IPS-18a (cell line): ENCODE measurements around the gene STAC.

Experiments
- H3K27ac ChIP-seq: one replicate; pipeline ENCODE4 v1.5.1; 2013; ENCODE audit warnings: low read length
- H3K27me3 ChIP-seq: one replicate; pipeline ENCODE4 v1.6.1; 2013; ENCODE audit warnings: mild to moderate bottlenecking, low read length; ENCODE audit not compliant: control insufficient read depth, insufficient read depth
- H3K36me3 ChIP-seq: one replicate; pipeline ENCODE4 v1.6.1; 2013; ENCODE audit warnings: low read depth, low read length; ENCODE audit not compliant: control insufficient read depth
- H3K4me1 ChIP-seq: one replicate; pipeline ENCODE4 v1.6.1; 2013; ENCODE audit warnings: low read depth, low read length; ENCODE audit not compliant: control insufficient read depth
- H3K4me3 ChIP-seq: one replicate; pipeline ENCODE4 v1.5.1; 2013; ENCODE audit warnings: low read length
- H3K9ac ChIP-seq: one replicate; pipeline ENCODE4 v1.6.1; 2013; ENCODE audit warnings: mild to moderate bottlenecking, low read length, moderate library complexity
- H3K9me3 ChIP-seq: one replicate; pipeline ENCODE4 v1.6.1; 2013; ENCODE audit warnings: low read depth, low read length; ENCODE audit not compliant: control insufficient read depth

The STAC gene

GRCh38 chr3:36380221-36381031, at the start of gene STAC:
Gene STAC, plus strand, starts transcription at chr3:36380504. Its CDS starts 140 bp downstream, at chr3:36380644.
- Histone ChIP-seq H3K27me3 (peaks cover 24% of the 10 kb centered on the region), H3K4me3 (peak within 1 kb of the TSS; percentile 82), H3K27ac (no peak within 1 kb of the TSS), H3K36me3 (no peaks in the 10 kb centered on the region), H3K4me1 (peaks cover 14% of the 10 kb centered on the region), H3K9me3 (no peaks in the 10 kb centered on the region), H3K9ac (peak within 1 kb of the TSS; percentile 64)

- Histone ChIP-seq H3K9ac (no peak overlapping the region), H3K4me3 (no peak overlapping the region), H3K9me3 (no peaks in the 10 kb centered on the region), H3K4me1 (peaks cover 7% of the 10 kb centered on the region), H3K27ac (no peak overlapping the region), H3K36me3 (no peaks in the 10 kb centered on the region), H3K27me3 (no peaks in the 10 kb centered on the region)
Measured at GRCh38 chr3:36332139-36332538, 48.2 kb upstream of the STAC start.

GRCh38 chr3:36362216-36362615, 18.1 kb upstream of the STAC start:
- Histone ChIP-seq H3K36me3 (no peaks in the 10 kb centered on the region), H3K9ac (no peak overlapping the region), H3K27me3 (no peaks in the 10 kb centered on the region)

GRCh38 chr3:36362973-36363372, 17.3 kb upstream of the STAC start:
- no peaks in the 10 kb centered on the region for H3K9me3 ChIP-seq
- H3K4me1 ChIP-seq: peaks cover 8% of the 10 kb centered on the region
- H3K9ac ChIP-seq: no peak overlapping the region
- no peak overlapping the region for H3K27ac ChIP-seq
- no peak overlapping the region for H3K4me3 ChIP-seq
- H3K36me3 ChIP-seq: no peaks in the 10 kb centered on the region
- H3K27me3 ChIP-seq: no peaks in the 10 kb centered on the region

More at GRCh38 chr3:36362216-36362615, 18.1 kb upstream of the STAC start:
- H3K4me1 ChIP-seq: peaks cover 8% of the 10 kb centered on the region
- H3K4me3 ChIP-seq: no peak overlapping the region
- H3K9me3 ChIP-seq: no peaks in the 10 kb centered on the region
- H3K27ac ChIP-seq: no peak overlapping the region

GRCh38 chr3:36364260-36364659, 16.0 kb upstream of the STAC start:
- Histone ChIP-seq H3K27ac (no peak overlapping the region), H3K4me3 (no peak overlapping the region), H3K9me3 (no peaks in the 10 kb centered on the region), H3K27me3 (no peaks in the 10 kb centered on the region), H3K36me3 (no peaks in the 10 kb centered on the region), H3K4me1 (peaks cover 8% of the 10 kb centered on the region), H3K9ac (no peak overlapping the region)

- Histone ChIP-seq H3K27me3 (no peaks in the 10 kb centered on the region), H3K4me3 (no peak overlapping the region), H3K36me3 (no peaks in the 10 kb centered on the region), H3K9ac (no peak overlapping the region), H3K9me3 (no peaks in the 10 kb centered on the region), H3K4me1 (peaks cover 8% of the 10 kb centered on the region), H3K27ac (no peak overlapping the region)
Measured at GRCh38 chr3:36365829-36366228, 14.5 kb upstream of the STAC start.

GRCh38 chr3:36366308-36366707, 14.0 kb upstream of the STAC start:
- Histone ChIP-seq H3K27me3 (no peaks in the 10 kb centered on the region), H3K27ac (no peak overlapping the region), H3K4me1 (peaks cover 8% of the 10 kb centered on the region), H3K9ac (no peak overlapping the region), H3K36me3 (no peaks in the 10 kb centered on the region), H3K9me3 (no peaks in the 10 kb centered on the region), H3K4me3 (no peak overlapping the region)

GRCh38 chr3:36367912-36368573, 12.3 kb upstream of the STAC start:
- Histone ChIP-seq H3K36me3 (no peaks in the 10 kb centered on the region), H3K27ac (no peak overlapping the region), H3K4me1 (peaks cover 3% of the 10 kb centered on the region)

GRCh38 chr3:36372534-36372935, 7.8 kb upstream of the STAC start:
- Histone ChIP-seq H3K27me3 (no peaks in the 10 kb centered on the region), H3K27ac (no peak overlapping the region), H3K9me3 (no peaks in the 10 kb centered on the region), H3K9ac (no peak overlapping the region), H3K4me3 (no peak overlapping the region), H3K36me3 (no peaks in the 10 kb centered on the region), H3K4me1 (no peaks in the 10 kb centered on the region)

More at GRCh38 chr3:36367912-36368573, 12.3 kb upstream of the STAC start:
- Histone ChIP-seq H3K27me3 (no peaks in the 10 kb centered on the region), H3K9ac (no peak overlapping the region), H3K9me3 (no peaks in the 10 kb centered on the region), H3K4me3 (no peak overlapping the region)

- Histone ChIP-seq H3K36me3 (no peaks in the 10 kb centered on the region), H3K27ac (no peak overlapping the region), H3K27me3 (no peaks in the 10 kb centered on the region), H3K4me3 (no peak overlapping the region), H3K9ac (no peak overlapping the region), H3K4me1 (no peaks in the 10 kb centered on the region), H3K9me3 (no peaks in the 10 kb centered on the region)
Measured at GRCh38 chr3:36373084-36373483, 7.2 kb upstream of the STAC start.

- no peak overlapping the region for H3K27ac ChIP-seq
- no peaks in the 10 kb centered on the region for H3K9me3 ChIP-seq
- no peak overlapping the region for H3K9ac ChIP-seq
- H3K4me1 ChIP-seq: no peaks in the 10 kb centered on the region
- no peaks in the 10 kb centered on the region for H3K36me3 ChIP-seq
- H3K4me3 ChIP-seq: no peak overlapping the region
- H3K27me3 ChIP-seq: no peaks in the 10 kb centered on the region
Measured at GRCh38 chr3:36373666-36374065, 6.6 kb upstream of the STAC start.

GRCh38 chr3:36379872-36380220, 458 bp upstream of the STAC start:
- Histone ChIP-seq H3K27ac (no peak overlapping the region), H3K9me3 (no peaks in the 10 kb centered on the region), H3K4me1 (peaks cover 14% of the 10 kb centered on the region), H3K9ac (no peak overlapping the region), H3K4me3 (peak overlapping the region; percentile 82), H3K36me3 (no peaks in the 10 kb centered on the region), H3K27me3 (peaks cover 24% of the 10 kb centered on the region)
